HAP-1 (cell line): ENCODE data around the gene FGFBP1.

ENCODE experiments used
- DNase-seq, 2 experiments: peaks; one replicate each; pipeline ENCODE4 v3.0.0-alpha.2; 2016 to 2020; ENCODE audit warnings: low spot score in 2 of 2
- H3K27me3 ChIP-seq: fragments of 250-450 bp; sonication (Bioruptor Pico); 2 replicates; pipeline ENCODE4 v1.5.1; 2020; ENCODE audit warnings: low read depth, mild to moderate bottlenecking, moderate library complexity
- H3K36me3 ChIP-seq: fragments of 250-450 bp; sonication (Bioruptor Pico); replicated peaks from 2 replicates; pipeline ENCODE4 v1.5.1; 2020; ENCODE audit warnings: mild to moderate bottlenecking
- H3K4me1 ChIP-seq: fragments of 250-450 bp; sonication (Bioruptor Pico); 2 replicates; pipeline ENCODE4 v1.5.1; 2020; ENCODE audit warnings: mild to moderate bottlenecking
- H3K4me3 ChIP-seq: fragments of 250-450 bp; sonication (Bioruptor Pico); 2 replicates; pipeline ENCODE4 v1.5.1; 2020; ENCODE audit warnings: mild to moderate bottlenecking, moderate library complexity
- H3K9me3 ChIP-seq: fragments of 250-450 bp; sonication (Bioruptor Pico); 2 replicates; pipeline ENCODE4 v1.5.1; 2020; ENCODE audit warnings: mild to moderate bottlenecking, moderate library complexity
- in situ Hi-C: fragments of 300-500 bp; cut with MboI; formaldehyde crosslinking; loops from 3 replicates; pipeline ENCODE4 v1.14.3; 2020; ENCODE audit warnings: low sequenced_read_pairs, inconsistent platforms, mixed read lengths

Gene FGFBP1

GRCh38 chr4:15938640-15939039 is at the start of gene FGFBP1:
TSS of gene FGFBP1 (minus strand) at chr4:15938740. CDS start at chr4:15936632, 2,108 bp downstream.
- Histone ChIP-seq H3K9me3 (no peaks in the 10 kb centered on the region), H3K4me3 (no peak within 1 kb of the TSS), H3K4me1 (no peaks in the 10 kb centered on the region), H3K36me3 (no peaks in the 10 kb centered on the region), H3K27me3 (peaks cover 7% of the 10 kb centered on the region; the same call in 1 of the 2 replicates)
- in situ Hi-C loops, result no loop called here
- no peak for DNase-seq

GRCh38 chr4:15988222-15988621 is 49.7 kb upstream of the FGFBP1 start:
- no peaks in the 10 kb centered on the region for H3K27me3 ChIP-seq
- in situ Hi-C loops, result no loop called here
- no peak for DNase-seq
- H3K4me3 ChIP-seq, result no peak overlapping the region
- H3K9me3 ChIP-seq, result no peaks in the 10 kb centered on the region
- H3K36me3 ChIP-seq, result no peaks in the 10 kb centered on the region
- H3K4me1 ChIP-seq, result no peaks in the 10 kb centered on the region

GRCh38 chr4:15986907-15987306 is 48.4 kb upstream of the FGFBP1 start:
- Histone ChIP-seq H3K36me3 (no peaks in the 10 kb centered on the region), H3K9me3 (no peaks in the 10 kb centered on the region), H3K27me3 (no peaks in the 10 kb centered on the region), H3K4me1 (no peaks in the 10 kb centered on the region), H3K4me3 (no peak overlapping the region)
- in situ Hi-C loops, result no loop called here
- DNase-seq, result no peak

GRCh38 chr4:15983610-15984009 is 45.1 kb upstream of the FGFBP1 start:
- Histone ChIP-seq H3K4me1 (no peaks in the 10 kb centered on the region), H3K27me3 (no peaks in the 10 kb centered on the region), H3K36me3 (no peaks in the 10 kb centered on the region), H3K4me3 (no peak overlapping the region), H3K9me3 (no peaks in the 10 kb centered on the region)
- no peak for DNase-seq
- in situ Hi-C loops, result no loop called here

GRCh38 chr4:15982842-15983524 is 44.4 kb upstream of the FGFBP1 start:
- in situ Hi-C loops, result no loop called here
- Histone ChIP-seq H3K4me3 (no peak overlapping the region), H3K36me3 (no peaks in the 10 kb centered on the region), H3K4me1 (no peaks in the 10 kb centered on the region), H3K27me3 (no peaks in the 10 kb centered on the region), H3K9me3 (no peaks in the 10 kb centered on the region)
- no peak for DNase-seq

- H3K27me3 ChIP-seq, result no peaks in the 10 kb centered on the region
Measured at GRCh38 chr4:15976456-15977447, 38.2 kb upstream of the FGFBP1 start.

GRCh38 chr4:15971068-15971801 is 32.7 kb upstream of the FGFBP1 start:
- DNase-seq, result no peak
- in situ Hi-C loops, result no loop called here
- Histone ChIP-seq H3K9me3 (no peaks in the 10 kb centered on the region), H3K4me3 (no peak overlapping the region), H3K36me3 (no peaks in the 10 kb centered on the region), H3K4me1 (no peaks in the 10 kb centered on the region), H3K27me3 (no peaks in the 10 kb centered on the region)

More at GRCh38 chr4:15976456-15977447, 38.2 kb upstream of the FGFBP1 start:
- in situ Hi-C loops, result no loop called here
- Histone ChIP-seq H3K4me3 (no peak overlapping the region), H3K36me3 (no peaks in the 10 kb centered on the region), H3K9me3 (no peaks in the 10 kb centered on the region), H3K4me1 (no peaks in the 10 kb centered on the region)
- no peak for DNase-seq

GRCh38 chr4:15968551-15969300 is 30.2 kb upstream of the FGFBP1 start:
- no peaks in the 10 kb centered on the region for H3K27me3 ChIP-seq
- in situ Hi-C loops, result loop anchor here (10.0 kb wide), 1 partner anchor 494 kb away; no protein-coding TSS in a partner anchor
- no peaks in the 10 kb centered on the region for H3K36me3 ChIP-seq
- no peaks in the 10 kb centered on the region for H3K4me1 ChIP-seq
- no peaks in the 10 kb centered on the region for H3K9me3 ChIP-seq
- no peak for DNase-seq
- H3K4me3 ChIP-seq, result no peak overlapping the region

- Histone ChIP-seq H3K36me3 (no peaks in the 10 kb centered on the region), H3K27me3 (no peaks in the 10 kb centered on the region), H3K4me3 (no peak overlapping the region), H3K4me1 (no peaks in the 10 kb centered on the region), H3K9me3 (no peaks in the 10 kb centered on the region)
- in situ Hi-C loops, result loop anchor here (10.0 kb wide), 1 partner anchor 491 kb away; no protein-coding TSS in a partner anchor
- DNase-seq, result no peak
Measured at GRCh38 chr4:15965325-15965724, 26.8 kb upstream of the FGFBP1 start.

- in situ Hi-C loops, result loop anchor here (10.0 kb wide), 1 partner anchor 489 kb away; no protein-coding TSS in a partner anchor
- Histone ChIP-seq H3K4me3 (no peak overlapping the region), H3K9me3 (no peaks in the 10 kb centered on the region), H3K27me3 (no peaks in the 10 kb centered on the region), H3K36me3 (no peaks in the 10 kb centered on the region), H3K4me1 (no peaks in the 10 kb centered on the region)
- no peak for DNase-seq
Measured at GRCh38 chr4:15964159-15964558, 25.6 kb upstream of the FGFBP1 start.

GRCh38 chr4:15963576-15963975 is 25.0 kb upstream of the FGFBP1 start:
- Histone ChIP-seq H3K36me3 (no peaks in the 10 kb centered on the region), H3K4me1 (no peaks in the 10 kb centered on the region), H3K27me3 (no peaks in the 10 kb centered on the region), H3K9me3 (no peaks in the 10 kb centered on the region), H3K4me3 (no peak overlapping the region)
- DNase-seq, result no peak
- in situ Hi-C loops, result loop anchor here (10.0 kb wide), 1 partner anchor 489 kb away; no protein-coding TSS in a partner anchor

GRCh38 chr4:15963001-15963451 is 24.5 kb upstream of the FGFBP1 start, which contains the start of gene FGFBP2:
TSS of gene FGFBP2 (minus strand) at chr4:15963175. CDS start at chr4:15963129, 46 bp downstream.
- Histone ChIP-seq H3K27me3 (no peaks in the 10 kb centered on the region), H3K4me3 (no peak within 1 kb of the TSS), H3K36me3 (no peaks in the 10 kb centered on the region), H3K4me1 (no peaks in the 10 kb centered on the region), H3K9me3 (no peaks in the 10 kb centered on the region)
- in situ Hi-C loops, result loop anchor here (10.0 kb wide), 1 partner anchor 488 kb away; no protein-coding TSS in a partner anchor
- peak in 1 of 2 experiments; percentile 51 for DNase-seq
